GM18951 (cell line): Measurements from ENCODE around the gene CD209.

Source experiments
- POLR2A ChIP-seq: IDR thresholded peaks from 4 replicates; pipeline ENCODE4 v1.6.1; 2011; ENCODE audit warnings: mild to moderate bottlenecking; ENCODE audit not compliant: insufficient read length, insufficient read depth; ENCODE audit errors: extremely low read depth
- in situ Hi-C: fragments of 300-500 bp; cut with MboI; formaldehyde crosslinking; loops from one replicate; pipeline ENCODE4 v1.12.0; 2022; ENCODE audit warnings: low sequenced_read_pairs, mixed read lengths, inconsistent platforms; ENCODE audit not compliant: unreplicated experiment

The CD209 gene

DNA sequence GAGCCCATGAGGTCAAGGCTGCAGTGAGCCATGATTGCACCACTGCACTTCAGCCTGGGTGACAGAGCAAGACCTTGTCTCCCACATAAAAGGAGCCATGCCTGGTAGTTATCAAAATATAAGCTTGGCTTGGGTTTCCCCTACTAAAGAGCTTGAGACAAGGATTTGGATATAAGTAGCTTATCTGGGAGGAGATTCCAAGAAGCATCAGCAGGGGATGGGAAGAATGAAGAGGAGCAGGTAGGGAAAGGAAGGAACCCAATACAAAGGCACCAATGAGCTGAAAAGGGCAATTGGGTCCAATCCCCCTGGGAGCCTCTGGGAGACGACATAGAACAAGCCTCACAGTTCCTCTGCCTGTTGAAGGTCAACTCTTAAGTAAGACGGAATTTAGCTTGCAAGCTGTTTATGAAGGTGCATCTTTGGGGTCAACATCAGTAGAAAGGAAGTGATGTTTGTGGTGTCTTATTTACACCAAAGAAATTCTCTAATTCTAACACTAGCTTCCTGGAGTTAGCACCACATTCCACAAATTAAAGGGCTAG, 8.1 kb downstream of the CD209 start:
- in situ Hi-C loops, result no loop called here
- no peak for TF ChIP-seq POLR2A

DNA sequence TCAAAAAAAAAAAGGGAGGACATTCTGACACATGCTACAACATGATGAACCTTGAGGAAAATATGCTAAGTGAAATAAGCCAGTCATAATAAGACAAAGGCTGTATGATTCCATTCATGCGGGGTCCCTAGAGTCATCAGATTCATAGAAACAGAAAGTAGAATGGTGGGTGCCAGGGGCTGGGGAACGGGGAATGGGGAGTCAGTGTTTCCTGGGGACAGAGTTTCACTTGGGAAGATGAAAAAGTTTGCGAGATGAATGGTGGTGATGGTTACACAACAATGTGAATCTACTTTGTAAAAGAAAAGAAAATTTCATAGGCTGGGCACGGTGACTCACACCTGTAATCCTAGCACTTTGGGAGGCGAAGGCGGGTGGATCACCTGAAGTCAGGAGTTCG, 9.3 kb downstream of the CD209 start:
- TF ChIP-seq POLR2A, result no peak
- in situ Hi-C loops, result no loop called here

DNA sequence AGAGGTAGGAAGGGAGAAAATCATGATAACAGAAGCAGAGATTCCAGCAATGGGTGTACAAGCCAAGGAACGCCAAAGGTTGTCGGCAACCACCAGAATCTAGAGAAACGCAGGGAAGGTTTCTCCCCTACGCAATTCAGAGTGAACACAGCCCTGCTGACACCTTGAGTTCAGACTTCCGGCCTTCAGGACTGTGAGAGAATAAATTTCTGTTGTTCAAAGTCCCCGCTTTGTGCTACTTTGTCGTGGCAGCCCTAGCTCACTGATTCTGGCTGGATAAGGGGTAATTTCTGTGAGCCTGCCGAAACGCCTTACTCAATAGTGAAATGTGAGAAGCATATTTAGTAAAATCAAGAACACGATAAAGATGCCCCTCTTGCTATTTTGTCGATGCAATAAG, 10.1 kb downstream of the CD209 start:
- in situ Hi-C loops, result no loop called here
- no peak for TF ChIP-seq POLR2A

DNA sequence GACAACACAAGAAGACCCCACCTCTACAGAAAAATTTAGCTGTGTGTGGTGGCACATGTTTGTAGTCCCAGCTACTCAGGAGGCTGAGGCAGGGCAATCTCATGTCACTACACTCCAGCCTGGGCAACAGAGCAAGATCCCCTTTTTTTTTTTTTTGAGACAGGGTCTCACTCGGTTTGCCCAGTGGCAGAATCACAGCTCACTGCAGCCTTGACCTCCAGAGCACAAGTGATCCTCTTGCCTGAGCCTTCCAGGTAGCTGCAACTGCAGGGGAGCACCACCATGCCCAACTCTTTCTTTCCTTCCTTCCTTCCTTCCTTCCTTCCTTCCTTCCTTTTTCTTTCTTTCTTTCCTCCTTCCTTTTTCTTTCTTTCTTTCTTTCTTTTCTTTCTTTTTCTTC, 11.2 kb downstream of the CD209 start:
- in situ Hi-C loops, result no loop called here

DNA sequence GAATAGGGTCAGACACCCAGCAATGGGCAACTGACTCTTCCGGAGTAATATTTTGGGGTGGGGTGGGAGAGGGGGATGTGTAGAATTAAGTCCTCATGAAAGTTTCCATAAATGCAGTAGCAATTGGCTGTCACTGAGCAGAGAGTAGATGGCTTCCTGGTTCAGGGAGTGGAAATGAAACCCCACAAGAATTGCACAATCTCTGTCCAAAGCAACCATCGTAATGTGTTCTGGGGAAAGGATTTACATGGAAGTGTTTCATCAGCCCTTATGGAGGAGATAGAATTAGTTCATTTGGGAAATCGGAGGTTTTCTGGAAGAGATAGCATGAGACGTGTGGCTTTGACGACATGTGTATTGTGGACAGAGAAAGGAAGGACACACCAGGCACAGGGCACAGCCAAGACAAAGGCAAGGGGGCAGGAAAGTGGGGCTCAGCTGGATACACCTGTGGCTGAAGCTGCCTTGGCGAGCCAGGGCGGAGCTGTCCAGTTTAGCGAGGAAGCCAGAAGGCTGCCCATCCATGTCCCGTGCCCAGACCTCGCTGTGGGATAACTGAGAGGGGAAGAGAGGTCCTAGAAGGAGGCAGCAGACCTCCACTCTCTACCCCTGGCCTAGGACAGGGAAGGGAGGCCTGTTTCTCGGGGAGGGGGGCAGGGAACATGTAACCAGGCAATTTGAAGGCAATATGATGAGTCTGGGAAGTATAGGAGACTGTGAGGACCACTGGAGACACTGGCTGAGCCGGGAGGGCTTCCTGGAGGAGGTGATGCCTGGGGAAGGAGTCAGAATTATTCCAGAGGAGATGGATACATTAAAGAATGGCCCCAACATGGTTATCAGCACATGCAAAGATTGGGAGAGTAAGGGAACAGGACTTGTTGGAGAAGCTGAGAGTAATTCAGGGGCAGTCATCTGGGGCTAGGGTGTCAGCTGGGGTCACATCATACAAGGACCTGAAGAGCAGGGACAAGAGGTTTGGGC, 12.8 kb downstream of the CD209 start:
- in situ Hi-C loops, result no loop called here
- TF ChIP-seq POLR2A, result no peak

More for the DNA sequence above, 11.2 kb downstream of the CD209 start:
- no peak for TF ChIP-seq POLR2A

DNA sequence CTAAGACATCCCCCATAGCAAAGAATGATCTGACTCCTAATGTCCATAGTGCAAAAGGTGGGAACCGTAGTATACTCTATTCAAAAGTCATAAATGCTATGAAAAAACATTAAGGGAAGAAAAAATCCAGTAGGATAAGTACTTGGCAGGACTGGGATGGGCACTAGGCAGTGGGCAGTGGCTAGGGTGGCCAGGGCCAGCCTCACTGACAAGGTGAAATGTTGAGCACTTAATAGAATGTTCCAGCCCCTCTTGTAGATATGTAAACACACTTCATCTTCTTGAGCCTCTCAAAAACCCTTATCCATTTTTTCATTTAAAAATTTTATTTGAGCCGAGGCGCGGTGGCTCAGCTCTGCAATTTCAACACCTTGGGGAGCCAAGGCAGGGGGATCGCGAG, 14.0 kb downstream of the CD209 start:
- in situ Hi-C loops, result no loop called here

DNA sequence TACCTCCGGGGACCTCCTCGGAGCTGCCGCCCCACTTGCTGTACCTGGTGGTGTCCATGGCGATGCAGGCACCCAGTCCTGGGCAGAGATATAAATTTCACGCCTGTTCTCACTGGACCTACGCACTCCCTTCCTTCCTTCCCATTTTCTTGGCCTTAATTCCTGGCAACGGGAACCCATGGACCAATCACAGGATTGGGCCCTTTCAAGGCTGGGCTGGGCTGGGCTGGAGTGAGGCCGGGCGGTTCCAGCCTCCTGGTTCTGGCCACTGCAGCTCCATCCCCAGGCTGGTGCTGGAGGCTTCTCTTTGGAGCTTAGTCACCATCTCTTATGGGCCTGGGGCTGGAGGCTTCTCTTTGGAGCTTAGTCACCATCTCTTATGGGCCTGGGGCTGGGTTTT, 15.3 kb downstream of the CD209 start, which contains the start of gene CLEC4G:
CLEC4G (minus strand) TSS at position 66 of the 400 bp plus-strand sequence; CDS start at position 58, 8 bp downstream.
- TF ChIP-seq POLR2A, result no peak
- in situ Hi-C loops, result no loop called here

More for the DNA sequence above, 14.0 kb downstream of the CD209 start:
- no peak for TF ChIP-seq POLR2A

DNA sequence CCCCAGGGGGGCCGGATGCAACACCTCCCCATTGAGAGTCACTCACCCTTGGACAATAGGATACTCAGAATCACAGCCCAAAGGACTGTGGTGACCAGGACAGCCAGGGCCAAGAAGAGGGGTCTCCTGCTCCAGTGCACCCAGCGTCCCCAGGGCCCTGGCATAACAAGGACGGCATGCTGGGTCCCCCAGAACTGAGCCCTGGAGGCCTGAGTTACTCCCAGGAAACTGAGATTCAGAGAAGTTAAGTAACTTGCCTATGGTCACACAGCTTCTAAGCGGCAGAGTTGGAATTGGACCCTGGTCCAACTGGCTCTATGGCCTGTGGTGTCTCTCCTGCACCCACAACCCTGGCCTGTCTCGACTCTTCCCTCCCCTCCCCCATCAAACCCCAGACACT, 15.7 kb downstream of the CD209 start:
- no peak for TF ChIP-seq POLR2A
- in situ Hi-C loops, result no loop called here

DNA sequence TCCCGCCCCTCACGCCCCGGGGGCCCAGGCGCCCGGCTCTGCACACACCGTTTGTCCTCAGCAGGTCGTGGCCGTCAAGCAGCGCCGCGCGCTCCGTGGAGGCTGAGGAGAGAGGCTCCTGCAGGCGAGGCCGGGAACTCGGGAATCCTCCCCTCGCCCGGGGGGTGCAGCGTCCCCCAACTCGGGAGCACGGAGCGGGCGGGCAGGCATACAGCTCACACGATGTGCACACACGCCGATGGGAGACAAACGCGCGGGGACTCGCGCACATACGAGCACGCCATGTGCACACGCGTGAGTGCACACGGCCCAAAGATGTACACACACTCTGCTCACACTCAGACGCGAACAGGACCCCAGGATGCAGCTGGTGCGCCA, 16.1 kb downstream of the CD209 start:
- in situ Hi-C loops, result no loop called here
- no peak for TF ChIP-seq POLR2A

DNA sequence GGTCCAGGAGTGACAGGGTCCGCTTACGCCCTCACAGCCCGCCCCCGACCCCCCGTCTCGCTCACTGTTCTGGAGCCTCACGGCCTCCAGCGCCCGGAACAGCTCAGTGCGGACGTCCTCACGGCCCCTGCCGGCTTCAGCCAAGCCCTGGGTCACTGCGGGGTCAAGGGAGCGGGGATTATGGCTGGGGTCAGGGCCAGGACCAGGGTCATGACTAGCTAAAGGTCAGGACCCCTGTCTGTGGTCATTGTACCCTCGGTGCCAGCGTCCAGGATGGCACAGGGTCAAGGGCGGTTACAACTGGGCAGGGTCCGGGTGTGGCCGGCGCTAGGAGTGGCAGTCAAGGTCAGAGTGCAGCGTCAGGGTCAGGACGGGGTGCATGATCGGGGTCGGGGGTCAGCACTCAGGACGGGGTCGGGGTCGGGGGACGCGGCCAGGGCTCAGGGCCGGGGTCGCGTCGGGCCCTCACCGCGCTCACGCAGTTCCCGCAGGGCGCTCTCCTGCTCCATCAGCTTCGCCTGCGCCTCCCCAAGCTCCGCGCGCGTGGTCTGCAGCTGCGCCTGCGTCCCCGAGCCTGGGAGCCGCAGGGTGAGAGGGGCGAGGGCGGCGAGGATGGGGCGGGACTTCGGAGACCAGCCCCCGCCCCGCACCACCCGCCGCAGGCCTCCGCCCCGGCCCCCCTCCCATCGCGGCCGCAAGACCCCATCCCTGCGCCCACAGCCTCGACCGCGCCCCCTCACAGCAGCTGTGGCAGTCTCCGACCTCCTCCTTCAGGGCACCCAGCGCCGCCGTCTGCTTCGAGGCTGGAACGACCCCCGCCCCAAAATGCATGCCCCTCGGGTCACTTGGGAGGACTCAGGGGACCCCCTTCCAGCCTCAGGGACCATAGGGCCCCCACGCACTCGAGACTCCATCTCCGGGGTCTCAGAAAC, 16.8 kb downstream of the CD209 start:
- in situ Hi-C loops, result no loop called here

DNA sequence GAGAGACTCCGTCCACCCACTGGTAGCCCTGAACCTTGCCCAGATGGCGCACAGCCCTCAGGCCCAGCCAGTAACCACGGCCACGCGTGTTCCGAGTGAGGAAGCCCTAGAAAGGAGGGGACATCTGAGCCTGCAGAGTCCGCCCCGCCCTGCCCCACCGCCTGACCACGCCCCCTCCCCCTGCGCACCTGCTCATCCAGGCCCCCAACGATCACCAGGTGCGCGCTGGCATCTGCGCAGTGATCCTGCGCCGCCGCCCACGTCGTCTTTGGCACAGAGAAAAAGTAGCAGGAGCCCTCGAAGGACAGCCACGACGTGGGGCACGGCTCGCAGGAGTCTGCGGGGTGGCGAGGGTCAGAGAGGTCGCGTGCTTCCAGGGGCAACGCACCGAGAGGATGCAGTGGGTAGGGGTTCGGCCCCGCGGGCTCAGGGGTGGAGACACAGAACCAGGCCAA, 17.5 kb downstream of the CD209 start:
- no peak for TF ChIP-seq POLR2A
- in situ Hi-C loops, result no loop called here

More for the DNA sequence above, 16.8 kb downstream of the CD209 start:
- no peak for TF ChIP-seq POLR2A

DNA sequence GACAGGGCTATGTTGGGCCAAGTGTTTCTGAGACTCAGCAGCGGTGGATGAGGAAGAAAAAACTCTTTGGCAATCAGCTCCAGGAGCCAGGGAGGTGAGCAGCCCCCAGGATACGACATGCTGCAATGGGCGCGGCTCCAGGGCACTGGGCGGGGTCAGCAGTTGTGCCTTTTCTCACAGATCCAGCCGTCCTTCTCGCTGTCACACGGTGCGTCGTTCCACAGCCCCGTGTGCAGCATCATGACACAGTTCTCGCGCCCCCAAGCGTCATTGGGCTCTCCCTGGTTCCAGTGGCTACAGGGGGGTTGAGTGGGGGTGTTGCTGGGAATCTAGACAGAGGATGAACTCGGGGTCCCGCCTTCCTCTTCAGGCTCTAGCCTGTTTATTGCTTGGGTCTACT, 18.1 kb downstream of the CD209 start:
- TF ChIP-seq POLR2A, result no peak
- in situ Hi-C loops, result no loop called here

DNA sequence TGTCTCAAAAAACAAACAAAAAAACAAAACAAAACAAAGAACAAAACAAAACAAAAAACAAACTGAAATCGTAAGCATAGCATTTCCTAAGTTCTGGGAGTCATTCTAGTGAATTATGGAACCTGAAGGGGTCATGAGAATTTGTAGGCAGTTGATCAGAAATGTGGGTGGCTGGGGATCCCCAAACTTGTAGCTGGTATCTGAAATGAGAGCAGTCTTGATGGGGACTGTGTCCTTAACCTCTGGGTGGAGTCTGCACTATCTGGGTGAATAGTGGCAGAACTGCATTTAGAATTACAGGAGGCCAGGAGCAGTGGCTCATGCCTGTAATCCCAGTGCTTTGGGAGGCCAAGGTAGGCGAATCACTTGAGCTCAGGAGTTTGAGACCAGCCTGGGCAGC, 21.5 kb downstream of the CD209 start:
- no peak for TF ChIP-seq POLR2A
- in situ Hi-C loops, result no loop called here
